MM.1S (cell line): ENCODE results near the gene UBL4A.

Experiments
- DNase-seq: peaks from one replicate; pipeline ENCODE4 v3.0.0-alpha.2; 2015
- H2AFZ ChIP-seq: fragments of 300-600 bp; sonication (generic); 2 replicates; pipeline ENCODE4 v1.6.0; 2016; ENCODE audit warnings: antibody characterized with exemption, low read length
- H3F3A ChIP-seq: fragments of 300-600 bp; sonication (generic); 2 replicates; pipeline ENCODE4 v1.6.1; 2016; ENCODE audit warnings: mild to moderate bottlenecking, antibody characterized with exemption, low read length, moderate library complexity, mixed read lengths; ENCODE audit not compliant: insufficient read depth
- H3K27ac ChIP-seq: fragments of 300-600 bp; sonication (generic); 2 replicates; pipeline ENCODE4 v1.5.1; 2016; ENCODE audit warnings: mild to moderate bottlenecking, low read length
- H3K27me3 ChIP-seq: fragments of 300-600 bp; sonication (generic); replicated peaks from 2 replicates; pipeline ENCODE4 v1.6.0; 2016; ENCODE audit warnings: low read length; ENCODE audit not compliant: insufficient read depth
- H3K36me3 ChIP-seq: fragments of 300-600 bp; sonication (generic); replicated peaks from 2 replicates; pipeline ENCODE4 v1.6.1; 2016; ENCODE audit warnings: mild to moderate bottlenecking, low read length, mixed read lengths; ENCODE audit not compliant: insufficient read depth
- H3K4me1 ChIP-seq: fragments of 300-600 bp; sonication (generic); 2 replicates; pipeline ENCODE4 v1.6.1; 2016; ENCODE audit warnings: low read length, mixed read lengths
- H3K4me2 ChIP-seq: fragments of 300-600 bp; sonication (generic); 2 replicates; pipeline ENCODE4 v1.6.0; 2016; ENCODE audit warnings: low read depth, low read length
- H3K4me3 ChIP-seq: fragments of 300-600 bp; sonication (generic); 2 replicates; pipeline ENCODE4 v1.5.1; 2016; ENCODE audit warnings: low read length, mixed read lengths
- H3K79me2 ChIP-seq: fragments of 300-600 bp; sonication (generic); 2 replicates; pipeline ENCODE4 v1.6.1; 2016; ENCODE audit warnings: mixed run types, low read length, mixed read lengths
- H3K9ac ChIP-seq: fragments of 300-600 bp; sonication (generic); 2 replicates; pipeline ENCODE4 v1.6.1; 2016; ENCODE audit warnings: low read length, mixed read lengths
- H3K9me2 ChIP-seq: fragments of 300-600 bp; sonication (generic); replicated peaks from 2 replicates; pipeline ENCODE4 v1.6.1; 2016; ENCODE audit warnings: mild to moderate bottlenecking, low read length, mixed read lengths; ENCODE audit not compliant: insufficient read depth
- H3K9me3 ChIP-seq: fragments of 300-600 bp; sonication (generic); replicated peaks from 2 replicates; pipeline ENCODE4 v1.6.1; 2016; ENCODE audit warnings: mild to moderate bottlenecking, low read length, mixed read lengths; ENCODE audit not compliant: insufficient read depth
- H4K20me1 ChIP-seq: fragments of 300-600 bp; sonication (generic); 2 replicates; pipeline ENCODE4 v1.6.1; 2016; ENCODE audit warnings: mild to moderate bottlenecking, low read length, moderate library complexity, mixed read lengths; ENCODE audit not compliant: insufficient read depth
- EZH2 ChIP-seq: fragments of 300-600 bp; sonication (generic); optimal IDR thresholded peaks from 2 replicates; pipeline ENCODE3; 2017; ENCODE audit warnings: low read depth, mild to moderate bottlenecking, antibody characterized with exemption, low read length, mixed read lengths
- EZH2phosphoT487 ChIP-seq: fragments of 300-600 bp; sonication (generic); IDR thresholded peaks from 2 replicates; pipeline ENCODE4 v1.6.1; 2018; ENCODE audit warnings: antibody characterized with exemption, low read length
- TF ChIP-seq, protein P1 (sequence below): fragments of 300-600 bp; sonication (generic); IDR thresholded peaks from 2 replicates; pipeline ENCODE4 v1.5.1; 2016; ENCODE audit warnings: antibody characterized with exemption, low read length, mixed read lengths

Gene UBL4A

DNA sequence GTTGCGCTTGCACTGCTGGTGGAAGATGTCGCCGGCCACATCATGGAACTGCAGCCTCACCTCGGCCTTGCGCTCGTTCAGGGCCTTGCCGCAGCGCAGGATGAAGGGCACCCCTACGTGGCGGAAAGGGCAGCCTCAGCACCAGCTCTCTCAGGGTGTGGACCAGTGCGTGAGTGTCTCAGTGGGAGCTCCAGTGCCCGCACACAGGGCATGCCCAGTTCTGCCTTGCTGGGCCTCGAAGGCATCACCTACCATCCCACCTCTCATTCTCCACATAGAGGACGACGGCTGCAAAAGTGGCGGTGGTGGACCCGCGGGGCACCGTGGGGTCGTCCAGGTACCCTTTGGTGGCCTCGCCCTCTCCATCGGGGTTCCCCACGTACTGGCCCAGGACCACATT lies 46.3 kb upstream of the UBL4A start:
- H3K4me3 ChIP-seq = no peak overlapping the region
- DNase-seq = no peak
- H4K20me1 ChIP-seq = no peaks in the 10 kb centered on the region
- no peaks in the 10 kb centered on the region for H3K9me3 ChIP-seq
- no peaks in the 10 kb centered on the region for H3K36me3 ChIP-seq
- H3K4me1 ChIP-seq = peaks cover 4% of the 10 kb centered on the region
- H3K27ac ChIP-seq = no peak overlapping the region
- H2AFZ ChIP-seq = no peak overlapping the region
- H3F3A ChIP-seq = no peaks in the 10 kb centered on the region
- no peaks in the 10 kb centered on the region for H3K27me3 ChIP-seq
- no peak for TF ChIP-seq EZH2
- TF ChIP-seq EZH2phosphoT487 = no peak
- TF ChIP-seq, protein P1, sequence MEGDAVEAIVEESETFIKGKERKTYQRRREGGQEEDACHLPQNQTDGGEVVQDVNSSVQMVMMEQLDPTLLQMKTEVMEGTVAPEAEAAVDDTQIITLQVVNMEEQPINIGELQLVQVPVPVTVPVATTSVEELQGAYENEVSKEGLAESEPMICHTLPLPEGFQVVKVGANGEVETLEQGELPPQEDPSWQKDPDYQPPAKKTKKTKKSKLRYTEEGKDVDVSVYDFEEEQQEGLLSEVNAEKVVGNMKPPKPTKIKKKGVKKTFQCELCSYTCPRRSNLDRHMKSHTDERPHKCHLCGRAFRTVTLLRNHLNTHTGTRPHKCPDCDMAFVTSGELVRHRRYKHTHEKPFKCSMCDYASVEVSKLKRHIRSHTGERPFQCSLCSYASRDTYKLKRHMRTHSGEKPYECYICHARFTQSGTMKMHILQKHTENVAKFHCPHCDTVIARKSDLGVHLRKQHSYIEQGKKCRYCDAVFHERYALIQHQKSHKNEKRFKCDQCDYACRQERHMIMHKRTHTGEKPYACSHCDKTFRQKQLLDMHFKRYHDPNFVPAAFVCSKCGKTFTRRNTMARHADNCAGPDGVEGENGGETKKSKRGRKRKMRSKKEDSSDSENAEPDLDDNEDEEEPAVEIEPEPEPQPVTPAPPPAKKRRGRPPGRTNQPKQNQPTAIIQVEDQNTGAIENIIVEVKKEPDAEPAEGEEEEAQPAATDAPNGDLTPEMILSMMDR = no peak
- no peak overlapping the region for H3K4me2 ChIP-seq
- H3K9ac ChIP-seq = no peak overlapping the region
- no peaks in the 10 kb centered on the region for H3K9me2 ChIP-seq
- no peaks in the 10 kb centered on the region for H3K79me2 ChIP-seq

DNA sequence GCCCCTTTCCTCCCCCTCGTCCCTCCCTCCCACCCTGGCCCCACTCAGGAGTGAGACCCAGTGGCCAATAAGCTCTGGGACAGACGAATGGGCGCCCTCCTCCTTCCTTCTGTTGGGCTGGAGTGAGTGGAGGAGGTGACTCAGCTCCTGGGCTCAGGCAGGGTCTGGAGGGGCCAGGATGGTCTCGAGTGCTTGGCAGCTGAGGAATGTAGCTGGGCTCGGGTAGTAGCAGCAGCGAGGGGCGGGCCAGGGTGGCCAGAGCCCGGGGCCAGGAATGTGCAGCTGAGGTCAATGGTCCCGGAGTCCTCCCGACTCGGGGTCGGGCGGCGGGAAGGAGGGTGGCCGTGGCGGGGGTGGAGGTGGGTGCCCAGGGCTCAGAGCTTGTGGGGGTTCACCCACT lies 45.2 kb upstream of the UBL4A start:
- no peaks in the 10 kb centered on the region for H3F3A ChIP-seq
- H3K4me1 ChIP-seq = peaks cover 4% of the 10 kb centered on the region
- no peak overlapping the region for H2AFZ ChIP-seq
- no peaks in the 10 kb centered on the region for H3K9me3 ChIP-seq
- no peaks in the 10 kb centered on the region for H4K20me1 ChIP-seq
- TF ChIP-seq EZH2 (no peak), EZH2phosphoT487 (no peak)
- TF ChIP-seq, protein P1 = no peak
- H3K79me2 ChIP-seq = no peaks in the 10 kb centered on the region
- H3K9ac ChIP-seq = no peak overlapping the region
- H3K27me3 ChIP-seq = no peaks in the 10 kb centered on the region
- no peak for DNase-seq
- H3K4me2 ChIP-seq = no peak overlapping the region
- H3K36me3 ChIP-seq = no peaks in the 10 kb centered on the region
- H3K9me2 ChIP-seq = no peaks in the 10 kb centered on the region
- H3K27ac ChIP-seq = no peak overlapping the region
- no peak overlapping the region for H3K4me3 ChIP-seq

DNA sequence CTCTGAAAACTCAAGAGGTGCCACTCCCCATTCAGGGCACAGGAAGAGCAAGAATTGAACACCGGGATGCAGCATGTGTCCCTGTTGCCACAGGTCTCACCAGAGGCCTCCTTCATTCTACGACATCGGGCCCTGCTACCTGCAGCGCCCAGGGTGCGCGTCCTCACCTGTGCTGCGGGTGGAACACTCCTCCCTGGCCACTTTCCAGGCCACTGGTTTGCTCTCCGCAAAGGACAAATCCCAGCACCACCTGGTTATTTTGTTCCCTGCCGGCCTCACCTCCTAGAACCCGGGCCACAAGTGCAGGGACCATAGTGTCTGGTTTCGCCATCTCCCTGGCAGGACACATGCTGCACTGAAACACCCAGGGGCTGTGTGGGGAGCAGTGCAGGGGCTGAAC lies 43.9 kb upstream of the UBL4A start:
- no peaks in the 10 kb centered on the region for H3K79me2 ChIP-seq

More for the DNA sequence above, 43.9 kb upstream of the UBL4A start:
- Histone ChIP-seq H3K36me3 (no peaks in the 10 kb centered on the region), H2AFZ (no peak overlapping the region), H3K27me3 (no peaks in the 10 kb centered on the region), H3K9me2 (no peaks in the 10 kb centered on the region), H3K4me2 (no peak overlapping the region), H3K9ac (no peak overlapping the region), H3K27ac (no peak overlapping the region), H3K9me3 (no peaks in the 10 kb centered on the region), H3F3A (no peaks in the 10 kb centered on the region), H4K20me1 (no peaks in the 10 kb centered on the region), H3K4me1 (peaks cover 4% of the 10 kb centered on the region), H3K4me3 (no peak overlapping the region)
- no peak for DNase-seq
- TF ChIP-seq EZH2phosphoT487 = no peak
- no peak for TF ChIP-seq EZH2
- TF ChIP-seq, protein P1 = no peak
